BJ (cell line): ENCODE results near the gene RRP1B. TPM values are rescaled to one million over a fixed set of nuclear protein-coding genes. Genes with fewer than 3 reads are reported as not detected.

Experiments used
- CTCF ChIA-PET: fragments of 350-600 bp; formaldehyde crosslinking; extraction: SDS; loops from one replicate; lab custom pipeline; 2021; ENCODE audit warnings: antibody characterized with exemption, inconsistent platforms; lab: Yijun Ruan, JAX
- POLR2A ChIA-PET: fragments of 300-600 bp; sonication (Branson Sonifier 250); formaldehyde crosslinking; extraction: SDS; loops from one replicate; lab custom pipeline; 2021; ENCODE audit warnings: antibody characterized with exemption; lab: Charles Lee
- DNase-seq: peaks from one replicate; pipeline ENCODE4 v3.0.0-alpha.2; 2011; ENCODE audit warnings: low read depth
- H3K27me3 ChIP-seq: 2 replicates; pipeline ENCODE4 v1.6.0; 2011; ENCODE audit warnings: low read length; ENCODE audit not compliant: control insufficient read depth, insufficient read depth
- H3K36me3 ChIP-seq: 2 replicates; pipeline ENCODE4 v1.5.1; 2011; ENCODE audit warnings: low read length; ENCODE audit not compliant: control insufficient read depth, insufficient read depth
- H3K4me3 ChIP-seq: 2 replicates; pipeline ENCODE4 v1.5.1; 2011; ENCODE audit warnings: low read depth, mild to moderate bottlenecking, control low read depth, low read length
- polyA plus RNA-seq: library from polyadenylated mRNA; depleted of rRNA; stranded (reverse); fragments of >200 nt; gene quantifications from 2 replicates; pipeline ENCODE4 v1.2.3, GENCODE V29; 2011
- TF ChIP-seq, protein P1 (sequence below): IDR thresholded peaks from 2 replicates; pipeline ENCODE4 v1.5.1; 2011; ENCODE audit warnings: low read depth, mild to moderate bottlenecking, control low read depth, inconsistent platforms, low read length, moderate library complexity; ENCODE audit not compliant: insufficient read depth

RRP1B gene
- polyA plus RNA-seq, 1 experiment: 11.6 TPM

GRCh38 chr21:43721939-43722338, 62.6 kb downstream of the RRP1B start:
- TF ChIP-seq, protein P1, sequence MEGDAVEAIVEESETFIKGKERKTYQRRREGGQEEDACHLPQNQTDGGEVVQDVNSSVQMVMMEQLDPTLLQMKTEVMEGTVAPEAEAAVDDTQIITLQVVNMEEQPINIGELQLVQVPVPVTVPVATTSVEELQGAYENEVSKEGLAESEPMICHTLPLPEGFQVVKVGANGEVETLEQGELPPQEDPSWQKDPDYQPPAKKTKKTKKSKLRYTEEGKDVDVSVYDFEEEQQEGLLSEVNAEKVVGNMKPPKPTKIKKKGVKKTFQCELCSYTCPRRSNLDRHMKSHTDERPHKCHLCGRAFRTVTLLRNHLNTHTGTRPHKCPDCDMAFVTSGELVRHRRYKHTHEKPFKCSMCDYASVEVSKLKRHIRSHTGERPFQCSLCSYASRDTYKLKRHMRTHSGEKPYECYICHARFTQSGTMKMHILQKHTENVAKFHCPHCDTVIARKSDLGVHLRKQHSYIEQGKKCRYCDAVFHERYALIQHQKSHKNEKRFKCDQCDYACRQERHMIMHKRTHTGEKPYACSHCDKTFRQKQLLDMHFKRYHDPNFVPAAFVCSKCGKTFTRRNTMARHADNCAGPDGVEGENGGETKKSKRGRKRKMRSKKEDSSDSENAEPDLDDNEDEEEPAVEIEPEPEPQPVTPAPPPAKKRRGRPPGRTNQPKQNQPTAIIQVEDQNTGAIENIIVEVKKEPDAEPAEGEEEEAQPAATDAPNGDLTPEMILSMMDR: no peak
- ChIA-PET POLR2A (no interaction called here), CTCF (no interaction called here)
- no peak for DNase-seq
- Histone ChIP-seq H3K36me3 (peaks cover 8% of the 10 kb centered on the region), H3K4me3 (no peak overlapping the region), H3K27me3 (no peaks in the 10 kb centered on the region)

DNA sequence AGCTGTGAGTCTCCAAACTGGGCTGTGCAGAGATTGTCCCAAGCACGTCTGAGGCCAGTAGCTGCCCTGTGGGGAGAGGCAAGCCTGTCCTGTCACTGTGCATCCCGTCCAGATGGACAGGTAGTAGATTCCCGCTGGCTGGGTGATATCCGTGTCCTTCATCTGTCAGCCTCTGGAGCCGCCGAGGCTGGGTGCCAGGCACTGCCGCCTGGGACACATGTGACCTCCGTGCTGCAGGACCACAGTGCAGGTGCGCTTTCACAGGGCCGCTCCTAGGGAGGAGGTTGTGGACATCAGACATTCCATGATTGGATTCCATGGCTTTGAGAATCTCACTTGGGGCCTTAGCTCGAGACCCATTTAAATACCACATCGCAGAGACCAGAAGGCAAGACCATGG, 64.3 kb downstream of the RRP1B start:
- CTCF ChIA-PET: no interaction called here
- no peak for DNase-seq
- TF ChIP-seq, protein P1: no peak
- POLR2A ChIA-PET: no interaction called here
- Histone ChIP-seq H3K4me3 (no peak overlapping the region), H3K36me3 (peaks cover 8% of the 10 kb centered on the region), H3K27me3 (no peaks in the 10 kb centered on the region)

- DNase-seq: no peak
- CTCF ChIA-PET: no interaction called here
- H3K36me3 ChIP-seq: peaks cover 11% of the 10 kb centered on the region
- no peaks in the 10 kb centered on the region for H3K27me3 ChIP-seq
- POLR2A ChIA-PET: no interaction called here
- H3K4me3 ChIP-seq: no peak overlapping the region
- TF ChIP-seq, protein P1: no peak
Observed at GRCh38 chr21:43726686-43727518, 67.5 kb downstream of the RRP1B start.

- H3K4me3 ChIP-seq: no peak overlapping the region
- H3K36me3 ChIP-seq: peaks cover 11% of the 10 kb centered on the region
- TF ChIP-seq, protein P1: no peak
- H3K27me3 ChIP-seq: no peaks in the 10 kb centered on the region
- DNase-seq: no peak
- ChIA-PET POLR2A (no interaction called here), CTCF (interaction anchor here (1.3 to 1.4 kb wide), 2 partner anchors 10 to 15 kb away, joined by 3 to 6 read pairs; no protein-coding TSS in a partner anchor)
Observed at GRCh38 chr21:43727519-43728153, 68.3 kb downstream of the RRP1B start.

DNA sequence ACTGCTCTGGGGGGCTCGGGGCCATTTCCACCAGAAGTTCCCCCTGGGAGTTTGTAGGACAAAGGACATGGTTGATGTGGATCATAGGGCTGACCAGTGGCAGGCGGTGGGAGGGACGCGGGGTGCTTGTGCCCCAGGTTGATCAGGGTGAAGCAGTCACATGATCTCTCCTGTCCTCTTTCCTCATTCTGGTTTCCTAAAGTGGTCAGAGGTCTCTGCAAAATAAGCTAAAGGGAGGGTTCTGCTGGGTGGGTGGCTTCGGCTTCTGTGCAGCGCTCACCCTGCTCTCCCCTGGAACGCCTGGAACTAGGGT, 68.8 kb downstream of the RRP1B start:
- H3K36me3 ChIP-seq: peaks cover 11% of the 10 kb centered on the region
- DNase-seq: no peak
- no peaks in the 10 kb centered on the region for H3K27me3 ChIP-seq
- TF ChIP-seq, protein P1: no peak
- no peak overlapping the region for H3K4me3 ChIP-seq
- ChIA-PET POLR2A (no interaction called here), CTCF (interaction anchor here (1.3 to 1.4 kb wide), 2 partner anchors 11 to 16 kb away, joined by 3 to 6 read pairs; no protein-coding TSS in a partner anchor)
